Thoracic aorta (tissue), 2 donors: ENCODE results near the gene TNS3. TPM values are rescaled to one million over a fixed set of nuclear protein-coding genes. Genes with fewer than 3 reads are reported as not detected.

Experiments
- ATAC-seq: fragments of 150-250 bp; one replicate; pipeline ENCODE4 v1.8.0; 2017; ENCODE audit warnings: low read depth; ENCODE audit not compliant: insufficient number of reproducible peaks, low FRiP score
- DNase-seq: peaks from one replicate; pipeline ENCODE4 v3.0.0-alpha.2; 2020; ENCODE audit warnings: low spot score
- H3K27ac ChIP-seq, 2 donors: fragments of 200-600 bp; sonication (generic); 1 replicate in 1 of 2; 2 replicates in 1 of 2; pipeline ENCODE4 v1.5.1; 2016; ENCODE audit warnings: mild to moderate bottlenecking in 2 of 2, moderate library complexity in 2 of 2
- H3K27me3 ChIP-seq: fragments of 200-600 bp; sonication (generic); replicated peaks from 2 replicates; pipeline ENCODE4 v1.6.0; 2016; ENCODE audit warnings: mild to moderate bottlenecking; ENCODE audit not compliant: insufficient read depth
- H3K36me3 ChIP-seq: fragments of 200-600 bp; sonication (generic); one replicate; pipeline ENCODE4 v1.5.1; 2016
- H3K4me1 ChIP-seq, 2 donors: fragments of 200-600 bp; sonication (generic); 1 replicate in 1 of 2; 2 replicates in 1 of 2; pipeline versions ENCODE4 v1.5.1 to v1.6.0; 2016; ENCODE audit warnings: low read depth in 2 of 2, mild to moderate bottlenecking in 1 of 2; ENCODE audit not compliant: control insufficient read depth in 1 of 2
- H3K4me3 ChIP-seq: fragments of 200-600 bp; sonication (generic); 2 replicates; pipeline ENCODE4 v1.5.1; 2016; ENCODE audit warnings: mild to moderate bottlenecking
- H3K9me3 ChIP-seq: fragments of 200-600 bp; sonication (generic); 2 replicates; pipeline ENCODE4 v1.5.1; 2016
- total RNA-seq, 2 donors: library from RNA; depleted of rRNA; stranded (reverse); fragments of >200 nt; gene quantifications; one replicate each; pipeline versions ENCODE4 v1.1.0 to v1.2.3, GENCODE V29; 2016
- TF ChIP-seq, protein P1 (sequence below): fragments of 200-600 bp; sonication (generic); IDR thresholded peaks from one replicate; pipeline ENCODE4 v1.5.1; 2019; ENCODE audit warnings: antibody characterized with exemption

TNS3 gene
- total RNA-seq, 2 donors from 2014 or later, result 138 to 151 TPM

- H3K27me3 ChIP-seq, result no peaks in the 10 kb centered on the region
- H3K4me3 ChIP-seq, result no peak overlapping the region
- H3K9me3 ChIP-seq, result no peaks in the 10 kb centered on the region
- no peak for ATAC-seq
- no peak for DNase-seq
- TF ChIP-seq, protein P1, sequence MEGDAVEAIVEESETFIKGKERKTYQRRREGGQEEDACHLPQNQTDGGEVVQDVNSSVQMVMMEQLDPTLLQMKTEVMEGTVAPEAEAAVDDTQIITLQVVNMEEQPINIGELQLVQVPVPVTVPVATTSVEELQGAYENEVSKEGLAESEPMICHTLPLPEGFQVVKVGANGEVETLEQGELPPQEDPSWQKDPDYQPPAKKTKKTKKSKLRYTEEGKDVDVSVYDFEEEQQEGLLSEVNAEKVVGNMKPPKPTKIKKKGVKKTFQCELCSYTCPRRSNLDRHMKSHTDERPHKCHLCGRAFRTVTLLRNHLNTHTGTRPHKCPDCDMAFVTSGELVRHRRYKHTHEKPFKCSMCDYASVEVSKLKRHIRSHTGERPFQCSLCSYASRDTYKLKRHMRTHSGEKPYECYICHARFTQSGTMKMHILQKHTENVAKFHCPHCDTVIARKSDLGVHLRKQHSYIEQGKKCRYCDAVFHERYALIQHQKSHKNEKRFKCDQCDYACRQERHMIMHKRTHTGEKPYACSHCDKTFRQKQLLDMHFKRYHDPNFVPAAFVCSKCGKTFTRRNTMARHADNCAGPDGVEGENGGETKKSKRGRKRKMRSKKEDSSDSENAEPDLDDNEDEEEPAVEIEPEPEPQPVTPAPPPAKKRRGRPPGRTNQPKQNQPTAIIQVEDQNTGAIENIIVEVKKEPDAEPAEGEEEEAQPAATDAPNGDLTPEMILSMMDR, result no peak
- H3K27ac ChIP-seq, result no peak overlapping the region
- H3K36me3 ChIP-seq, result no peaks in the 10 kb centered on the region
- H3K4me1 ChIP-seq, result peaks cover 11 to 42% of the 10 kb centered on the region in 2 donors
Measured at GRCh38 chr7:47293884-47294555, 287.9 kb downstream of the TNS3 start.

GRCh38 chr7:47292832-47293309 lies 289.0 kb downstream of the TNS3 start:
- H3K4me3 ChIP-seq, result no peak overlapping the region
- H3K27ac ChIP-seq, result peak overlapping the region; percentile 85 to 86
- no peak for DNase-seq
- ATAC-seq, result no peak
- peaks cover 6% of the 10 kb centered on the region for H3K36me3 ChIP-seq
- no peaks in the 10 kb centered on the region for H3K27me3 ChIP-seq
- H3K9me3 ChIP-seq, result no peaks in the 10 kb centered on the region
- peaks cover 11 to 42% of the 10 kb centered on the region in 2 donors for H3K4me1 ChIP-seq
- TF ChIP-seq, protein P1, result no peak

- ATAC-seq (peak; percentile 90), DNase-seq (peak; percentile 36)
- TF ChIP-seq, protein P1, result no peak
- Histone ChIP-seq H3K36me3 (peaks cover 10% of the 10 kb centered on the region), H3K9me3 (no peaks in the 10 kb centered on the region), H3K27me3 (no peaks in the 10 kb centered on the region), H3K4me3 (peak overlapping the region; percentile 13), H3K4me1 (peaks cover 11 to 42% of the 10 kb centered on the region in 2 donors), H3K27ac (peak overlapping the region; percentile 85 to 86)
Measured at GRCh38 chr7:47291461-47292081, 290.3 kb downstream of the TNS3 start.

DNA sequence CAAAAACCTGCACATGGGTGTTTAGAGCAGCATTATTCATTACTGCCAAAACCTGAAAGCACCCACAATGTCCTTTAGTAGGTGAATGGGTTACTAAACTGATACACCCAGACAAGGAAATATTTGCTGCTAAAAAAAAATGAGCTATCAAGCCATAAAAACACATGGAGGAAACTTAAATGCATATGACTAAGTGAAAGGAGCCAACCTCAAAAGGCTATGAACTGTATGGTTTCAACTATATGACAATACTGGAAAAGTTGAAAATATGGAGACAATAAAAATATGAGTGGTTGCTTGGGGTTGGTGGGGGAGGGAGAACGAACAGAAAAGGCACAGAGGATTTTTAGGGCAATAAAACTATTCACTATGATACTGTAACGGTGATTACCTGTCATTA lies 291.0 kb downstream of the TNS3 start:
- DNase-seq, result no peak
- Histone ChIP-seq H3K9me3 (no peaks in the 10 kb centered on the region), H3K4me3 (no peak overlapping the region), H3K4me1 (peaks cover 11 to 38% of the 10 kb centered on the region in 2 donors), H3K27me3 (no peaks in the 10 kb centered on the region), H3K36me3 (peaks cover 10% of the 10 kb centered on the region), H3K27ac (peak overlapping the region; percentile 2 to 85)
- no peak for ATAC-seq
- TF ChIP-seq, protein P1, result no peak

DNA sequence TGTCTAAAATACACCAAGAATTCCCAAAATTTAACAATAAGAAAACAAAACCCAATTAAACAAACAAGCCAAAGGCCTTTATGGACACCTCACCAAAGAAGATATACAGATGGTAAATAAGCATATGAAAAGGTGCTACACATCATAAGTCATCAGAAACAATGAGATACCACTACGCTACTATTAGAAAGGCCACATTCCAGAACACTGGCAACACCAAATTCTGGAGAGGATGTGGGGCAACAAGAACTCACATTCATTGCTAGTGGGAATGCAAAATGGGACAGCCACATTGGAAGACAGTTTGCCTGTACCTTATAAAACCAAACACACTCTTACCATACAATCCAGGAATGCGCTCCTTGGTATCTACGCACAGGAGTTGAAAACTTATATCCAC lies 291.4 kb downstream of the TNS3 start:
- no peak overlapping the region for H3K4me3 ChIP-seq
- H3K9me3 ChIP-seq, result no peaks in the 10 kb centered on the region
- no peaks in the 10 kb centered on the region for H3K27me3 ChIP-seq
- TF ChIP-seq, protein P1, result no peak
- H3K36me3 ChIP-seq, result peaks cover 10% of the 10 kb centered on the region
- peak overlapping the region; percentile 2 to 85 for H3K27ac ChIP-seq
- H3K4me1 ChIP-seq, result peaks cover 11 to 34% of the 10 kb centered on the region in 2 donors
- no peak for ATAC-seq
- no peak for DNase-seq
